Omental fat pad (tissue), 4 donors: ENCODE results near the gene TWSG1. TPM values are rescaled to one million over a fixed set of nuclear protein-coding genes. Genes with fewer than 3 reads are reported as not detected.
"Not testable (repeated sequence)": the region's sequence is repeated elsewhere in the genome, so short reads cannot be mapped to it uniquely, and the experiment has no call there.

ENCODE experiments used
- ATAC-seq: fragments of 150-250 bp; one replicate; pipeline ENCODE4 v1.9.1; 2016; ENCODE audit warnings: mild to moderate bottlenecking, moderate library complexity; ENCODE audit not compliant: low FRiP score
- DNase-seq: peaks from one replicate; pipeline ENCODE4 v3.0.0-alpha.2; 2019; ENCODE audit warnings: low spot score
- CTCF ChIP-seq, 3 donors: fragments of 450-650 bp; IDR thresholded peaks; one replicate each; pipeline ENCODE4 v1.5.1; 2016 to 2017; ENCODE audit warnings: antibody characterized with exemption in 3 of 3, mild to moderate bottlenecking in 3 of 3, moderate library complexity in 2 of 3
- total RNA-seq, 4 donors: library from RNA; depleted of rRNA; stranded (reverse); fragments of >200 nt; gene quantifications; one replicate each; pipeline ENCODE4 v1.1.0, GENCODE V29; 2016

TWSG1 gene
- total RNA-seq, 4 donors from 2014 or later = 21.0 to 30.4 (median 27.4) TPM

- ATAC-seq = no peak
- TF ChIP-seq CTCF (IDR thresholded peaks at IDR 0.05) = no peak
- DNase-seq = no peak
These were observed 87.3 kb downstream of the TWSG1 start for GRCh38 chr18:9421901-9422327.

DNA sequence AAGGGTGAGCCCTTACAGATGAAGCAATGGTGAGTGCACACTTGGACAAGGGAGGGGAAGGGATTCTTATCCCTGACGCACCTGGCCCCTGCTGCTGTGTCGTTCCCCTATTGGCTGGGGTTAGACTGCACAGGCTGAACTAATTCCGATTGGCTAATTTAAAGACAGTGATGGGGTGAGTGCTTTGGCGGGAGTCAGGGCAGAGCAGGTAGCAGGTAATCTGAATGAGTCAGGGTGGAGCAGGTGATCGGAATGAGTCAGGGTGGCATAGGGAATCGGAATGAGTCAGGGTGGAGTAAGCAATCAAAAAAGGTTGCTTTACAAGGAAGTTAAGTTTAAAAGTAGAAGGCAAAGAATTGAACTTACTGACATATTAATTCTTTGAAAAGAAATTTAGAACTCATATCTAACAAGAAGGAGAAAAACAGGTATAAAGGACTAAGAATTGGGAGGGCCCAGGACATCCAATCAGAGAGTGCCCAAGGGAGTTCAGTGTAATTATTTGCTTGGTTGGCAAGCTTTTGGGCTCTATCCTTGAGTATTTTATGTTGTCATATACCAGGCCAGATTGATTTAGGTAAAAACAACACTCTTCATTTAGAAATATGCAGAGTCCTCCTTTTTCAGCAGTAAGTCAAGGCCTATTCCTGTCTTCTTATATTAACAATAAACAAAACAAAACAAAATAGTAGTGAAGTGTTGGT is 88.4 kb downstream of the TWSG1 start:
- DNase-seq (no peak), ATAC-seq (no peak)
- no peak for TF ChIP-seq CTCF (IDR thresholded peaks at IDR 0.05)

DNA sequence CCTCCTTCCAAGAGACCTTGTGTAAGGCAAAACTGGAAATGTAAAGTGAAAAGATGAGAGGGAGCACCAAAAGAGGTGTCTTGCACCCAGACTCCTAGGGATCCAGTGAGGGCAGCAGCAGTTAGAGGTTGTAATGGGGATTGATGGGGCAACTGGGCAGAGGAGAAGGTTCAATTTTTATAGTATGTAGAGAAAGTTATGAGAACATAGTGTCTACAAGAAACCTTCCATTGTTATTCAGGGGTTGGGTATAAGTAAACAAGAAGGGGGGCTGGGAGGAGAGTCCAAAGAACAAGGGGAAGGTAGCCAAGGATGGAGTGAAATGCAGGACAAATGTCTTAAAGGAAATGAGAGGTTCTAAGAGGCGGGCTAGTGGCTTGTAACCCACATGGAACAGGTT is 89.1 kb downstream of the TWSG1 start:
- not testable (repeated sequence) for DNase-seq, ATAC-seq

- not testable (repeated sequence) for DNase-seq, ATAC-seq
These were observed 89.7 kb downstream of the TWSG1 start for GRCh38 chr18:9424235-9424634.

- DNase-seq (no peak), ATAC-seq (no peak)
- TF ChIP-seq CTCF (IDR thresholded peaks at IDR 0.05) = no peak
These were observed 92.2 kb downstream of the TWSG1 start for GRCh38 chr18:9426753-9427152.

DNA sequence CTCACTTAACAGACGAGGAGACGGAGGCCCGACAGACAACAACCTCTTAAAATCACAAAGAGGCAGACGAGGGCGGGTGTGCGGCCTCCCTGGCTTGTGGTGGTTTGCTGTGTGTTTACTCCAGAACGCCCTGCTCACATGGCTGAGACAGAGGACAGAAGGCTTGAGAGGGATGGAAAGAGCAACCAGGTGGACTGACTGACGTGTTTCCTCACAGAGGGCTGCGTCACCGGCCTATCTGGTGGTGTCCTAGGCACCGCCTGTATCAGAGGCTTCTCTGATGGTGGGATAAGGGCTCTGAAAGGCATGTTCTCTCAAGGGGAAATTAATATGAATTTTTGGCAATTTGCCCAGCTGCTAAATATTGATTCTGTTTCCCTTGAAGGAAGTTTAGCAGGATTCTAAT is 93.7 kb downstream of the TWSG1 start:
- DNase-seq (no peak), ATAC-seq (no peak)
- TF ChIP-seq CTCF (IDR thresholded peaks at IDR 0.05) = no peak

DNA sequence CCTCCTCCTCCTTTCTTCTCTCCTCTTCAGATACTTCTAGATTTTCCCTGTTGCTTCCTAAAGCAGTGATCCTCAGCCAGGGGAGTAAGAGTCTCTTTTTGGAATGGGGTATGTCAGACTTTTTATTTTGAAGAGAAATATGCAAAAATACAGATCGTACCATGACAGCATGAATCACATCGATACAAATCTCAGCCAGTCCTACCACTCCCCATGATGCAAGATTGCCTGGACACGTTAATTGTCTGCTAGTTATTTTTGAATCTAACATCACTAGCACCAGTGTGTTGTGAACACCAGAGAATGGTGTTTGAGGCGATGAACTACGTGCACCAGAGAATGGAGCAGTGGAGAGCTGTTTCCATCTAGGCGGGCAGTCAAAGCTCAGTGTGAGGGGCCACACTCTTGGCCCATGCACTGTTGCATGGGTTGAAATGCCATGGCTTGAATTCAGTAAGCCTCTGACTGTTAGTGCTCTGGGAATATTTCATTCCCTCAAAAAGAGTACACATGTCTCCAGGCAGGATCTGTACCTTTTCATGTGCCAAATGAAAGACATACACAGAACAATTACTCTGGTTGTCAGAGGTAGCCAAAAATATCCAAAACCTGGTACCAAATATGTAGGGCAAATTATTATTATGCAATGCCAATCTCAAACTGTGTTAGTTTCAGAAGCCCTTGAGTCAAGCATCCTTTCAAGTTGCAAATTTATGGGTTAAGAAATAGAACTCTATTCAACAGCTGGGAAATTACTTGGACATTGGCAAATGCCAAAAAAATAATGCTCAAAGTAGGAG is 94.5 kb downstream of the TWSG1 start:
- no peak for DNase-seq

More for the DNA sequence above, 94.5 kb downstream of the TWSG1 start:
- ATAC-seq = no peak
- no peak for TF ChIP-seq CTCF (IDR thresholded peaks at IDR 0.05)
